HG02938 (cell line): ENCODE measurements around the gene ZNF419.

Experiments
- ATAC-seq: cut with Tn5 transposase; IDR thresholded peaks from one replicate; pipeline ENCODE4 v1.9.1; 2021; ENCODE audit warnings: mild to moderate bottlenecking, moderate library complexity; ENCODE audit not compliant: unreplicated experiment

The ZNF419 gene

GRCh38 chr19:57527136-57527881 lies 39.8 kb downstream of the ZNF419 start, which contains the start of gene ZNF549:
Gene ZNF549, plus strand, starts transcription at chr19:57527356. Its CDS starts 218 bp downstream, at chr19:57527574.
- peak; percentile 98 for ATAC-seq

- no peak for ATAC-seq
Measured at GRCh38 chr19:57537953-57538547, 50.5 kb downstream of the ZNF419 start.
